Lower leg skin (tissue), 3 donors: ENCODE data around the gene NCL.

ENCODE experiments used
- CTCF ChIP-seq, 3 donors: fragments of 450-650 bp; IDR thresholded peaks; one replicate each; pipeline ENCODE4 v1.5.1; 2016; ENCODE audit warnings: antibody characterized with exemption in 3 of 3, mild to moderate bottlenecking in 3 of 3, moderate library complexity in 2 of 3
- POLR2A ChIP-seq, 2 donors: fragments of 450-650 bp; IDR thresholded peaks; one replicate each; pipeline ENCODE4 v1.6.1; 2016 to 2017; ENCODE audit warnings: antibody characterized with exemption in 2 of 2, mild to moderate bottlenecking in 1 of 2, moderate library complexity in 1 of 2

GRCh38 chr2:231490801-231491200 lies 26.5 kb upstream of the NCL start:
- TF ChIP-seq CTCF (IDR thresholded peaks at IDR 0.05): no peak
- no peak for TF ChIP-seq POLR2A (IDR thresholded peaks at IDR 0.05)
